NCI-H82 (cell line): ENCODE results near the gene TRIM61.
"Not testable (repeated sequence)": the region's sequence is repeated elsewhere in the genome, so short reads cannot be mapped to it uniquely, and the experiment has no call there.

Source experiments
- DNase-seq: peaks from one replicate; lab custom pipeline; 2025; lab: John Stamatoyannopoulos, UW

TRIM61 gene

GRCh38 chr4:164956766-164957643 is 20.5 kb downstream of the TRIM61 start:
- DNase-seq = peak; percentile 90

DNA sequence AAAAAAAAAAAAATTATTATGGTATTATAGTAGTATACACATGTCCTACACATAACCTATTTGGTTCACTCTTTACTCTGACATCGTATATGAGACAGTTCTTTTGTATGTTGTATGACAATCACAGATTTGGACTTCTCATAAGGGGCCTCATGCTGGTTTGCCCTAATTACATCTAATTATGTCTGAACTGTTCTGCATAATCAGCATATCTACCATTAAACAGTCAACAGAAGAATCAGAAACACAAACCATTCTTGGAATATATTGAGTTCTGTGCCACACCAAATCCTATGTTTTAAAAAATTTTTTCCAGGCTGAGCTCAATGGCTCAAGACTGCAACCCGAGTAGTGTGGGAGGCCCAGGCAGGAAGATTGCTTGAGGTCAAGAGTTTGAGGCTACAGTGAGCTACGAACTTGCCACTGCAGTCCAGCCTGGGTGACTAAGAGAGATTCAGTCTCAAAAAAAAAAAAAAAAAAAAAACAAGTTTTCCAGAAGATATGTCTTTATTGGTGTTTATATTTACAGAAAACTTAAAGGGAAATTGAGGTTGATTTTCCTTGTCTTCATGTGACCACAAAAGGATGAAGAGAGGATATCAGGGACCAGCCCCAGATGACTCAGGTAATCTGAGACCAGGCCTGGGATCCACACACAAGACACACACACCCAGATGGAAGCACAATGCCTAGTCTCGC is 22.2 kb downstream of the TRIM61 start:
- DNase-seq = no peak

DNA sequence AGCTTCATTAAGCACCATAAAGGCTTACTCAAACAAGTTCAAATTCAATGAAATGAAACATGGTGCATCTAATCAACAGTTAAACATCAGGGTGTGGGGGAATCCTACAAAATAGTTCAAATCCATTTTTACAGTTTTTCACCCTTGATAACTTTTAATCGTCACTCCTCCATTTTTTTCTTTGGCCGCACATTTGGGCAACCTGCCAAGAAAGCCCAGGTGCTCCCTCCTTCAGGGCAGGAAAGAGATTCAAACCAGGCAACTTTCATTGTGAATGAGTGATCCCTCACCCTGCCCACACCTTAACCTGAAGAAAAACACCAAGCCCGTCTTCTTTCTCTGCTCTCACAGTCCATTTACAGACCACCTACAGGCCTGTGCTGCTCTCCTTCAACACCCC is 24.9 kb downstream of the TRIM61 start:
- no peak for DNase-seq

DNA sequence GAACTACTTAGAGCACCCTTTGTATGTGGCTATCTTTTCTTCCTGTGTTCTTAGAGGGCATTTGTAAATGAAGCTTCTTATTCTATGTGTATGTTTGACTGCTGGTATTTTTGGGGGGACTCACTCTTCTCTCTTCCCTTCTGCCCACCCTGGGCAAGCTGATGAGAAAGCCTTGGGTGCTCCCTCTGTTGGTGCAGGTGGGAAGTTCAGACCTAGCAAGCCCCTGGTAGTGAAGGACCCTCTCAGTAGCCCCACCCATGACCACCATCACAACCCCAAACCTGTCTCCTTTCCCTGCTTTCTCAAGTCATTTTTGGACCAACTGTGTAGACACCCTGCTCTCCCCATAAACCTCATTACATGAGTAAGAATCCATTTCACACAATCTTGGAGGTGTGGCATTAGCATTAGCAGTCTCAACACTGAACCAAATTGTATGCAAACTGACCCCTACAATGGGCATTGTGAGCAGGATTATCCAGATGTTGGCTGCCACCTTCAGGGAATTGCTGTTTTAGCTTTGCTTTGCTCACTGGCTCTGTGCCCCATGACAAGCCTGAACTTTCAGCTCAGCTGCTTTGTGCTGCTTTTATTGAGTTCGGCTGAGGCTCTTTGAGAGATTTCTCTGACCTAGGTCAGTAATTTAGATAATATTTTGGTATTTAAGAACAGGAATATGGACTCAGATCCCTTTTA is 27.9 kb downstream of the TRIM61 start:
- peak; percentile 39 for DNase-seq

DNA sequence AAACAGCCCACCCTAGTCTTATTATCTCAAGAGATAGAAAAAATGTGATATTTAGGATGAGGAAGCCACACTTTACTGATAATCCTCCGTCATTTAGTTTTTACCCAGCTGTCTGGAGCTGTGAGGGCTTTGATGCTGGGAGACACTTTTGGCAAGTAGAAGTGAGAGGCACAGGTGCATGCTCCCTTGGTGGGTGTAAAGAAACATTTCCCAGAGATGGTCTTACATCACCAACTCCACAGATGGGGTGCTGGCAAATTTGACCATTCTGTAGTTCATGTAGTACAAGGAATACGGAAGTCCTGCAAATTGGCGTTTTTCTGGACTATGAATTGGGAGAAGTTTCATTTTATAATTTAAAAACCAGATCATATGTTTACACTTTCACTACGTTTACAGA is 28.5 kb downstream of the TRIM61 start:
- no peak for DNase-seq

DNA sequence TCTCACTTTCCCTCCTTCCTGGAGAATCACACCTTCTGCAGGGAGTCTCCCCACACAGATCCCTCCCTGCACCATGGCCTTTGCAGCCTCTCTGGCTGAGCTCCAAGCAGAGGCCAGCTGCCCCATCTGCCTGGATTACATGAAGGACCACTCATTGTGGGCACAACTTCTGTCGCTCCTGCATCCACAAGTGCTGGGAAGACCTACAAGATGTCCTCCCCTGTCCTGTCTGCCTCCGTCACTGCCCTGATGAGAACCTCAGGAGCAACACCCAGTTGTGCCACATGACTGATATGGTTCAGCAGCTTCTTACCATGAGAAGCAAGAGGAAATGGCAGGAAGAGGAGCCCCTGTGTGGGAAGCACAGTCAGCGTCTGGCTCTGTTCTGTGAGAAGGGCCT is 29.5 kb downstream of the TRIM61 start:
- peak; percentile 23 for DNase-seq

- no peak for DNase-seq
Measured at GRCh38 chr4:164946810-164947209, 30.6 kb downstream of the TRIM61 start.

DNA sequence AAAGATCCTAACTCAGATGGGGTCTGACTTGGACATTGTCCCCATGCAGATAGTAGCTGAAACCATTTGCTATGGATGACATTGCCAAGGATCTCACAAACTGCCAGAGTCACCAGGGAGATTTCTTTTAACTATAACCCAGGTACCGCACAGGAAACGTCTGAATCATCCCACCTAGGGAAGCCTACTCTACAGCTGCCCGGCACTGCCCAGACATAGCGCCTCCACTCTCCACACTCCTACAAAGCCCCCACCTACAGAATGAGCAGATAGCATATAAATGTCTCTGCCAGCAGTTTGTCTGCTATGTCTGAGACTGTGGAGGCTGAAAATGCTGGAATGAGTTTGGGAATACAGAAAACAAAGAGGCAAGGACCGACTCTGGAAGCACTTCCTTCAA is 32.3 kb downstream of the TRIM61 start:
- no peak for DNase-seq

- DNase-seq = no peak
Measured at GRCh38 chr4:164943192-164943591, 34.3 kb downstream of the TRIM61 start.

- DNase-seq = peak; percentile 51
Measured at GRCh38 chr4:164937576-164938270, 39.7 kb downstream of the TRIM61 start.

DNA sequence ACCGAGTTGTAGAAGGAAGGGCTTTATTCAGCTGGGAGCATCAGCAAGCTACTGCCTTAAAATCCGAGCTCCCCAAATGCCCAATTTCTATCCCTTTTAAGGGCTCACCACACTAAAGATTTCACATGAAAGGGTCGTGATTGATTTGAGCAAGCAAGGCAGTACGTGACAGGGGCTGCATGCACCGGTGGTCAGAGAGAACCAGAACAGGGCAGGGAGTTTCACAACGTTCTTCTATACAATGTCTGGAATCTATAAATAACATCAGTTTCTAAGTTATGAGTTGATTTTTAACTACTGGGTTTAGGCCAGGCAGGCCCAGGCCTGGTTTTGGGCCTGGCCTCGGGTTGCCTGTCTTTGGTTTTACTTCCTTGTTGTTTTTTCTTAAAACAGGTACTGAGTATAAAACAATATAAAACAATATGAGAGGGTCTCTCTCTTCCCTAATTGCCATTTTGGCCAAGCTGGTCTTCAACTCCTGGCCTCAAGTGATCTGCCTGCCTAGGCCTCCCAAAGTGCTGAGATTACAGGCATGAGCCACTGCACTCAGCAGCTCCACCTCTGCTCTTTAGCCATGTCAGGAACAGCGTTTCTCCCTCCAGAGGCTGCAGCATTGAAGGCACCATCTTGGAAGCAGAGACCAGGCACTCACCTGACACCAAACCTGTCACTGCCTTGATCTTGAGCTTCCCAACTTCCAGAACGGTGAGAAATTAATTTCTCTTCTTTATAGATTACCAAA is 41.4 kb downstream of the TRIM61 start:
- not testable (repeated sequence) for DNase-seq

GRCh38 chr4:164935363-164935762 is 42.1 kb downstream of the TRIM61 start:
- peak; percentile 31 for DNase-seq

DNA sequence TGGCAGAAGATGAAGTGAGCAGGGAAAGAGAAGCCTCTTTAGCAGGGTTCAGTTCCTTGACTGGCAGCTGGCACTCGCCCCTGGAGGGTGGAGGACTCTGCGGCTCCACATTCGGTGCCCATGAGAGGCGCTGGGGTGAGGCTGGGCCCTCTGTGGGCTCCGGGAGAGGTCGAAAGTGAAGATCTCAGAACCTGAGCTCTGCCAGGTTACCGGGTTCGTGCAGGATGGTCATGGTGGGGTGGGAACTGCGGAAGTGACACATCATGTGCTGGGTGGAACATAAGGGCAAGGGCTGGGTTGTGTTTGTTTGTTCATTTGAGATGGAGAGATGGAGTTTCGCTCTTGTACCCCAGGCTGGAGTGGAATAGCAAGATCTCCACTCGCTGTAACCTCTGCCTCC is 44.2 kb downstream of the TRIM61 start:
- DNase-seq = no peak

GRCh38 chr4:164931551-164932324 is 45.7 kb downstream of the TRIM61 start:
- DNase-seq = no peak

DNA sequence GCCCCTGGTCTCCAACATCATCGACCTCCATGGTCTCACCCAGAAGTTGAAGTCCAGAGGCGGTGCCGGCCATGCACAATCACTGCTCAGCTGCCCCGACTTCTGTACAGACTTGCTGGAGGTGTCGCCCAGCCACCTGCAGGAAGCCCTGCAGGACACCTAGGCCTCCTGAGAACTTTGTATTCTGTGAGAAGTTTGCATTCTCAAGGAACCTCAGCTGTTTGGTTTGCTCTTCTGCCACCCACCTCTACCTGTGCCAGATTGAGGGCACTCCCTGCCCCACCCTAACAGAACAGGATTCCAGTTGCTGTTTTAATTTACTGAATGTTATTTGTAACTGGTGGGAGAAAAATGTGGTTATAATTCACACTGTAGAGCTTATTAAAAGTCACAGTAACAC is 46.8 kb downstream of the TRIM61 start:
- DNase-seq = no peak

- not testable (repeated sequence) for DNase-seq
Measured at GRCh38 chr4:164927101-164927500, 50.4 kb downstream of the TRIM61 start.

- DNase-seq = no peak
Measured at GRCh38 chr4:164926301-164926700, 51.2 kb downstream of the TRIM61 start.

DNA sequence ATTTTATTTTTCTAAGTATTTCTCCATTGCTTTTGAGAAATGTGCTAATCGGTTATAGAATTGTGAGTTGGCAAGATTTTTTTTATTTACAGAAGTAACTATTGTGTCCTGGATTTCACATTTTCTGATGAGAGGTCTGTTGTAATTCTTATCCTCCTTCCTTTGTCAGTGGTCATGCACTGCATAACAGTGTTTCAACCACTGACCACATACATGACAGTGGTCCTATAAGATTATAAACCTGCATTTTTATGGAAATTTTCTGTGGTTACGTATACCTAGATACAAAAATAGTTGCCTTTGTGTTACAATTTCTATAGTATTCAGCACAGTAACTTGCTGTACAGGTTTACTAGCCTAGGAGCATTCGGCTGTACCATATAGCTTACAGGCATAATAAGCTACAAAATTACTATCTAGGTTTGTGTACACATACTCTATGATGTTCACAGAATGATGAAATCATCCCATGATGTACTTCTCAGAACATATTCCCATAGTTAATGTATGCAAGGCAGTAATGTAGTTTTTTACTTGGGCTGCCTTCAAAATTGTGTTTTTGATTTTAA is 52.7 kb downstream of the TRIM61 start:
- DNase-seq = no peak

DNA sequence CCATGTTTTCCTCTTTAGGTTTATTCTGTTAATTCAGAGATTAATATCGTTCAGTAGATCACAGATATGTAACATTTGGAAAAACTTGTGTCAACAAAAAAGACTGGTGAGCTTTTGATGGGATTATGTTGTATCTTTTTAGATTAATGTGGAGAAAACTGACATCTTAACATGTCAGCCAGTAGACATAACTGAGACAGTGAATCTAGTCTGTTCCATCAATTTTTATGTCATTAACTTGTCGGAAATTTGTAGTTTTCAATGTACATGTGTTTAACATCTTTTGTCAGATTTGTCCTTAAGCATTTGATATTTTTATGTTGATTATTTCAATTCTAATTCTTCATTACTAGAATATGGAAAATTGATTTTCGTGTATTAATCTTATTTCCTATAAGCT is 58.5 kb downstream of the TRIM61 start:
- no peak for DNase-seq
